K562 (cell line): ENCODE measurements around the gene DDX41. TPM values are rescaled to one million over a fixed set of nuclear protein-coding genes. Genes with fewer than 3 reads are reported as not detected.

Source experiments
- BHLHE40 ChIP-seq: IDR thresholded peaks from 2 replicates; pipeline ENCODE4 v1.6.1; 2011; ENCODE audit warnings: low read length, improper control_type of control experiment
- CHD2 ChIP-seq: IDR thresholded peaks from 2 replicates; pipeline ENCODE4 v1.6.1; 2011; ENCODE audit warnings: low read depth, low read length
- DNMT1 ChIP-seq: fragments of 450-650 bp; IDR thresholded peaks from 2 replicates; pipeline ENCODE4 v1.6.1; 2016; ENCODE audit warnings: antibody characterized with exemption, mild to moderate bottlenecking
- EGR1 ChIP-seq: fragments of 450-650 bp; conservative IDR thresholded peaks from 2 replicates; pipeline ENCODE4 v1.6.1; 2017; ENCODE audit warnings: mild to moderate bottlenecking
- ETV1 ChIP-seq: fragments of 450-650 bp; conservative IDR thresholded peaks from 2 replicates; pipeline ENCODE4 v1.6.1; 2016; ENCODE audit warnings: missing genetic modification characterization, control low read depth, low read depth, missing compliant biosample characterization
- HEY1 ChIP-seq: fragments of 250-450 bp; sonication (Bioruptor Pico); IDR thresholded peaks from 2 replicates; pipeline ENCODE4 v1.5.0; 2020; ENCODE audit warnings: mild to moderate bottlenecking, moderate library complexity, borderline replicate concordance
- HIVEP1 ChIP-seq: fragments of 250-450 bp; sonication (Bioruptor Pico); IDR thresholded peaks from 2 replicates; pipeline ENCODE4 v1.4.0; 2020; ENCODE audit warnings: mild to moderate bottlenecking
- HOMEZ ChIP-seq: fragments of 250-450 bp; sonication (Bioruptor Pico); IDR thresholded peaks from 2 replicates; pipeline ENCODE4 v1.4.0; 2020; ENCODE audit warnings: mild to moderate bottlenecking, moderate library complexity
- HSF4 ChIP-seq: fragments of 250-450 bp; sonication (Bioruptor Pico); IDR thresholded peaks from 2 replicates; pipeline ENCODE4 v2.1.2; 2022; ENCODE audit warnings: mild to moderate bottlenecking, moderate library complexity, borderline replicate concordance
- ILF3 ChIP-seq: fragments of 450-650 bp; IDR thresholded peaks from 2 replicates; pipeline ENCODE4 v1.6.1; 2018; ENCODE audit warnings: antibody characterized with exemption, mild to moderate bottlenecking, moderate library complexity, borderline replicate concordance
- RBM39 ChIP-seq: fragments of 200-400 bp; formaldehyde crosslinking; optimal IDR thresholded peaks from 2 replicates; pipeline ENCODE3; 2018; ENCODE audit warnings: low read depth, low read length
- SAFB ChIP-seq: fragments of 200-400 bp; formaldehyde crosslinking; IDR thresholded peaks from 2 replicates; pipeline ENCODE4 v1.6.1; 2017; ENCODE audit warnings: low read depth, low read length, borderline replicate concordance
- THAP7 ChIP-seq: fragments of 250-450 bp; sonication (Bioruptor Pico); IDR thresholded peaks from 2 replicates; pipeline ENCODE4 v1.5.0; 2021
- USF1 ChIP-seq: sonication (generic); formaldehyde crosslinking; IDR thresholded peaks from 2 replicates; pipeline ENCODE4 v1.9.0; 2022; ENCODE audit warnings: mild to moderate bottlenecking, missing genetic modification reagents
- polyA plus RNA-seq, 8 experiments: library from polyadenylated mRNA; depleted of rRNA in 4 of 8; stranded (reverse) in 5 of 8; unstranded in 3 of 8; fragments of >200 nt; fragmentation: Nextera tagmentation in 2 of 8; fragmentation: Illumina TruSeq in 1 of 8; extraction: Ambion mirVana in 2 of 8; extraction: Trizol in 1 of 8; gene quantifications; 2 replicates each; pipeline versions ENCODE4 v1.2.1 to v1.2.3, GENCODE V29; 2011 to 2014; ENCODE audit warnings: inconsistent platforms in 1 of 8, missing spikeins in 1 of 8
- total RNA-seq, 7 experiments: library from RNA; depleted of rRNA in 6 of 7; stranded (reverse); fragments of >200 nt in 6 of 7; fragmentation: Illumina TruSeq in 2 of 7; extraction: Trizol in 2 of 7; gene quantifications; 2 replicates each; pipeline versions ENCODE4 v1.2.1 to v1.2.3, GENCODE V29; 2011 to 2021; ENCODE audit warnings: low replicate concordance in 1 of 7
- TF ChIP-seq, protein P1 (sequence below): sonication (generic); formaldehyde crosslinking; IDR thresholded peaks from 2 replicates; pipeline ENCODE4 v1.8.0; 2022; ENCODE audit warnings: missing genetic modification reagents, mild to moderate bottlenecking, moderate library complexity, borderline replicate concordance
- TF ChIP-seq, protein P2 (sequence below): fragments of 450-650 bp; IDR thresholded peaks from 2 replicates; pipeline ENCODE4 v1.6.1; 2017; ENCODE audit warnings: antibody characterized with exemption
- TF ChIP-seq, protein P3 (sequence below): fragments of 450-650 bp; formaldehyde crosslinking; IDR thresholded peaks from 2 replicates; pipeline ENCODE4 v1.4.0; 2020; ENCODE audit warnings: mild to moderate bottlenecking
- TF ChIP-seq, protein P4 (sequence below): fragments of 450-650 bp; formaldehyde crosslinking; IDR thresholded peaks from 2 replicates; pipeline ENCODE4 v1.4.0; 2020; ENCODE audit warnings: mild to moderate bottlenecking, moderate library complexity

DDX41 gene
- total and polyA plus RNA-seq, 9 of the 15 experiments (the other 6 are each of a cell fraction or from before 2014, with no cell fraction given) = 38.2 to 284 (median 116) TPM

DNA sequence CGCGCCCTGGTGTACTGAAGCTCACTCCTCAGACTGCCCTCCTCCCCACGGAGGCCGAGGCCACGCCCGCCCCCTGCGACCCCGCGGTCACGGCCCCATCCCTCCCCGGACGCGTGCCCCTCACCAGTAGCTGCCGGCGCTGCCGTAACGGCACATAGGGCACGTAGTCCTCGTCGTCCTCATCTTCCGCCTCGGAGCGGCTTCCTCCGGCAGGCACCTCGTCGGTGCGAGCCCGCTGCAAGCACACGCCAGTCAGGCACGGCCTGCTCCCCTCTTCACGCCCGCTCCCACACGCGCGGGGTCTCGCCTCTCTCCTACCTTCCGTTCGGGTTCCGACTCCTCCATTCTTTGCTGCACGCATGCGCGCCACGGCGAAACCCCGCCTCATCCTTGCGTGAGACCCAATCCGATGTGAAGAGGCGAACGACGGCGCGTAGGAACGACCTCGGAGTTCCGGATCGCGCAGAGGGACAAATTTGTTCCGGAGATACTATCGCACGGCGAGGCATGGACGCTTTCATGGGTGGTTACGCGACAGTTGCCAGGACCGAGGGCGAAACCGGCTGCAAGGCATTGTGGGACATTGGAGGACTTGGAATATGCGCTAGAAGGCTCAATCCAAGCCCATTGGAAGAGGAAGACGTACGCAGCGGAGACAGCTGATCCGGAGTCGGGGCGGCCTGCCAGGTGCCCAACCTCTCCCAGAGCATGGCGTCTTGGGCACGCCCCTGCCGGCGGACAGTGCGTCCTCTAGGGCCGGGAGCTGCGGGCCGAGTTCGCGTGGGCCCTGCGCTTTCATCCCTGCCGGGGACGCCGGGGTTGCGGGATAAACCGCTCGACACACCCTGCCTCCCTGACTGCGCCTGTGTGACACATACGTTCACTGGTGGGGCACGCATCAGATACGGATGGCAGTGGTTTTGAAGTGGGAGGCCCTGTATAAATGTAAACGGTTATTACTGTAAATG lies at the start of gene DDX41 (continued):
- TF ChIP-seq THAP7 (CRISPR knock-in tag) (no peak), ETV1 (tag) (0 out of 2 replicates have a peak, but pooled peaks have one; percentile 28), DNMT1 (no peak), SAFB (peak; percentile 26; the same call in 1 of the 2 replicates), HEY1 (CRISPR knock-in tag) (no peak), HSF4 (CRISPR knock-in tag) (no peak), HOMEZ (CRISPR knock-in tag) (no peak), HIVEP1 (no peak), CHD2 (no peak), BHLHE40 (no peak), USF1 (CRISPR knock-in tag) (peak; percentile 61; the same call in 1 of the 2 replicates), ILF3 (no peak), RBM39 (no peak), EGR1 (peak; percentile 9; the same call in 1 of the 2 replicates)
- TF ChIP-seq, protein P1, sequence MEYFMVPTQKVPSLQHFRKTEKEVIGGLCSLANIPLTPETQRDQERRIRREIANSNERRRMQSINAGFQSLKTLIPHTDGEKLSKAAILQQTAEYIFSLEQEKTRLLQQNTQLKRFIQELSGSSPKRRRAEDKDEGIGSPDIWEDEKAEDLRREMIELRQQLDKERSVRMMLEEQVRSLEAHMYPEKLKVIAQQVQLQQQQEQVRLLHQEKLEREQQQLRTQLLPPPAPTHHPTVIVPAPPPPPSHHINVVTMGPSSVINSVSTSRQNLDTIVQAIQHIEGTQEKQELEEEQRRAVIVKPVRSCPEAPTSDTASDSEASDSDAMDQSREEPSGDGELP (CRISPR knock-in tag) = peak; percentile 100
- TF ChIP-seq, protein P2, sequence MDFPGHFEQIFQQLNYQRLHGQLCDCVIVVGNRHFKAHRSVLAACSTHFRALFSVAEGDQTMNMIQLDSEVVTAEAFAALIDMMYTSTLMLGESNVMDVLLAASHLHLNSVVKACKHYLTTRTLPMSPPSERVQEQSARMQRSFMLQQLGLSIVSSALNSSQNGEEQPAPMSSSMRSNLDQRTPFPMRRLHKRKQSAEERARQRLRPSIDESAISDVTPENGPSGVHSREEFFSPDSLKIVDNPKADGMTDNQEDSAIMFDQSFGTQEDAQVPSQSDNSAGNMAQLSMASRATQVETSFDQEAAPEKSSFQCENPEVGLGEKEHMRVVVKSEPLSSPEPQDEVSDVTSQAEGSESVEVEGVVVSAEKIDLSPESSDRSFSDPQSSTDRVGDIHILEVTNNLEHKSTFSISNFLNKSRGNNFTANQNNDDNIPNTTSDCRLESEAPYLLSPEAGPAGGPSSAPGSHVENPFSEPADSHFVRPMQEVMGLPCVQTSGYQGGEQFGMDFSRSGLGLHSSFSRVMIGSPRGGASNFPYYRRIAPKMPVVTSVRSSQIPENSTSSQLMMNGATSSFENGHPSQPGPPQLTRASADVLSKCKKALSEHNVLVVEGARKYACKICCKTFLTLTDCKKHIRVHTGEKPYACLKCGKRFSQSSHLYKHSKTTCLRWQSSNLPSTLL = no peak
- TF ChIP-seq, protein P3, sequence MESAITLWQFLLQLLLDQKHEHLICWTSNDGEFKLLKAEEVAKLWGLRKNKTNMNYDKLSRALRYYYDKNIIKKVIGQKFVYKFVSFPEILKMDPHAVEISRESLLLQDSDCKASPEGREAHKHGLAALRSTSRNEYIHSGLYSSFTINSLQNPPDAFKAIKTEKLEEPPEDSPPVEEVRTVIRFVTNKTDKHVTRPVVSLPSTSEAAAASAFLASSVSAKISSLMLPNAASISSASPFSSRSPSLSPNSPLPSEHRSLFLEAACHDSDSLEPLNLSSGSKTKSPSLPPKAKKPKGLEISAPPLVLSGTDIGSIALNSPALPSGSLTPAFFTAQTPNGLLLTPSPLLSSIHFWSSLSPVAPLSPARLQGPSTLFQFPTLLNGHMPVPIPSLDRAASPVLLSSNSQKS = no peak
- TF ChIP-seq, protein P4, sequence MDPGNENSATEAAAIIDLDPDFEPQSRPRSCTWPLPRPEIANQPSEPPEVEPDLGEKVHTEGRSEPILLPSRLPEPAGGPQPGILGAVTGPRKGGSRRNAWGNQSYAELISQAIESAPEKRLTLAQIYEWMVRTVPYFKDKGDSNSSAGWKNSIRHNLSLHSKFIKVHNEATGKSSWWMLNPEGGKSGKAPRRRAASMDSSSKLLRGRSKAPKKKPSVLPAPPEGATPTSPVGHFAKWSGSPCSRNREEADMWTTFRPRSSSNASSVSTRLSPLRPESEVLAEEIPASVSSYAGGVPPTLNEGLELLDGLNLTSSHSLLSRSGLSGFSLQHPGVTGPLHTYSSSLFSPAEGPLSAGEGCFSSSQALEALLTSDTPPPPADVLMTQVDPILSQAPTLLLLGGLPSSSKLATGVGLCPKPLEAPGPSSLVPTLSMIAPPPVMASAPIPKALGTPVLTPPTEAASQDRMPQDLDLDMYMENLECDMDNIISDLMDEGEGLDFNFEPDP (CRISPR knock-in tag) = no peak
